ENCODE measurements around the gene DNAI1.

GRCh38 chr9:34451135-34451534, 7.5 kb upstream of the DNAI1 start:
- TF ChIP-seq POLR2AphosphoS5 (IDR thresholded peaks at IDR 0.05; ENCODE audit: low read depth, low read length) = no peak
- TF ChIP-seq POLR2A (IDR thresholded peaks at IDR 0.05; ENCODE audit: low read depth, low read length) = no peak

Measured in GM12892 (cell line).